WTC11 (cell line): ENCODE measurements around the gene GGT6.

ENCODE experiments used
- CBFB ChIP-seq: sonication (generic); formaldehyde crosslinking; IDR thresholded peaks from 2 replicates; pipeline ENCODE4 v1.8.1; 2022; ENCODE audit warnings: mild to moderate bottlenecking, low read depth, missing genetic modification reagents
- CREM ChIP-seq: sonication (generic); formaldehyde crosslinking; IDR thresholded peaks from 2 replicates; pipeline ENCODE4 v1.8.1; 2022; ENCODE audit warnings: mild to moderate bottlenecking, missing genetic modification reagents, moderate library complexity
- MYBL2 ChIP-seq: sonication (generic); formaldehyde crosslinking; IDR thresholded peaks from 2 replicates; pipeline ENCODE4 v1.8.1; 2023; ENCODE audit warnings: mild to moderate bottlenecking, moderate library complexity, missing genetic modification reagents
- NR1H2 ChIP-seq: sonication (generic); formaldehyde crosslinking; IDR thresholded peaks from 2 replicates; pipeline ENCODE4 v1.9.0; 2021; ENCODE audit warnings: mild to moderate bottlenecking, moderate library complexity, missing genetic modification reagents
- ZBTB21 ChIP-seq: sonication (generic); formaldehyde crosslinking; IDR thresholded peaks from 2 replicates; pipeline ENCODE4 v1.8.1; 2023; ENCODE audit warnings: mild to moderate bottlenecking, missing genetic modification reagents, borderline replicate concordance
- ZNF121 ChIP-seq: sonication (generic); formaldehyde crosslinking; IDR thresholded peaks from 2 replicates; pipeline ENCODE4 v1.8.0; 2023; ENCODE audit warnings: missing genetic modification reagents
- ZNF263 ChIP-seq: sonication (generic); formaldehyde crosslinking; IDR thresholded peaks from 2 replicates; pipeline ENCODE4 v1.8.1; 2022; ENCODE audit warnings: low read depth, mild to moderate bottlenecking, moderate library complexity, missing genetic modification reagents
- TF ChIP-seq, protein P1 (sequence below): sonication (generic); formaldehyde crosslinking; IDR thresholded peaks from 2 replicates; pipeline ENCODE4 v1.8.0; 2022; ENCODE audit warnings: missing genetic modification reagents
- TF ChIP-seq, protein P2 (sequence below): fragments of 200-600 bp; IDR thresholded peaks from 2 replicates; pipeline ENCODE4 v1.8.0; 2022; ENCODE audit warnings: antibody characterized with exemption
- TF ChIP-seq, protein P3 (sequence below): sonication (generic); formaldehyde crosslinking; IDR thresholded peaks from 2 replicates; pipeline ENCODE4 v1.8.1; 2023; ENCODE audit warnings: mild to moderate bottlenecking, missing genetic modification reagents
- TF ChIP-seq, protein P4 (sequence below): fragments of 250-450 bp; sonication (Bioruptor Pico); IDR thresholded peaks from 2 replicates; pipeline ENCODE4 v1.9.0; 2021; ENCODE audit warnings: moderate library complexity, mild to moderate bottlenecking, inconsistent platforms, borderline replicate concordance
- TF ChIP-seq, protein P5 (sequence below): fragments of 250-450 bp; sonication (Bioruptor Pico); IDR thresholded peaks from 2 replicates; pipeline ENCODE4 v1.9.0; 2021; ENCODE audit warnings: mild to moderate bottlenecking

DNA sequence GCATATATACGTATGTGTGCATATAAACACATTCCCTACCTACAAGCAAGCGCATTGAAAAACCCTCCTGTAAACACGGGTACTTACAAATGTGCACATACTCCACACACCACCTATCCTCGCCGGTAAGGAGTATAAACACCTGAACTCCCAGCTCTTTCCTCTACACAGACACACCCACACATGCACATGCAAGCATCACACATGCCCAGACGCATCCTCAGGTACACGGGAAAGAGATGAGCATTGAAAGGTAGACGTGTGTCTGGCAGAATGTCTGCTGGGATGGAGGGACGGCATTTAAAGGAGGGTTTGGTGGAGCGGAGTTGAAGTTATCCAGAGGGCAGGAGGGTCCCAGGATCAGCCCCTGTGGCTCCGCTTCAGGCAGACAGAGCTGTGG, 19.3 kb upstream of the GGT6 start:
- TF ChIP-seq, protein P1, sequence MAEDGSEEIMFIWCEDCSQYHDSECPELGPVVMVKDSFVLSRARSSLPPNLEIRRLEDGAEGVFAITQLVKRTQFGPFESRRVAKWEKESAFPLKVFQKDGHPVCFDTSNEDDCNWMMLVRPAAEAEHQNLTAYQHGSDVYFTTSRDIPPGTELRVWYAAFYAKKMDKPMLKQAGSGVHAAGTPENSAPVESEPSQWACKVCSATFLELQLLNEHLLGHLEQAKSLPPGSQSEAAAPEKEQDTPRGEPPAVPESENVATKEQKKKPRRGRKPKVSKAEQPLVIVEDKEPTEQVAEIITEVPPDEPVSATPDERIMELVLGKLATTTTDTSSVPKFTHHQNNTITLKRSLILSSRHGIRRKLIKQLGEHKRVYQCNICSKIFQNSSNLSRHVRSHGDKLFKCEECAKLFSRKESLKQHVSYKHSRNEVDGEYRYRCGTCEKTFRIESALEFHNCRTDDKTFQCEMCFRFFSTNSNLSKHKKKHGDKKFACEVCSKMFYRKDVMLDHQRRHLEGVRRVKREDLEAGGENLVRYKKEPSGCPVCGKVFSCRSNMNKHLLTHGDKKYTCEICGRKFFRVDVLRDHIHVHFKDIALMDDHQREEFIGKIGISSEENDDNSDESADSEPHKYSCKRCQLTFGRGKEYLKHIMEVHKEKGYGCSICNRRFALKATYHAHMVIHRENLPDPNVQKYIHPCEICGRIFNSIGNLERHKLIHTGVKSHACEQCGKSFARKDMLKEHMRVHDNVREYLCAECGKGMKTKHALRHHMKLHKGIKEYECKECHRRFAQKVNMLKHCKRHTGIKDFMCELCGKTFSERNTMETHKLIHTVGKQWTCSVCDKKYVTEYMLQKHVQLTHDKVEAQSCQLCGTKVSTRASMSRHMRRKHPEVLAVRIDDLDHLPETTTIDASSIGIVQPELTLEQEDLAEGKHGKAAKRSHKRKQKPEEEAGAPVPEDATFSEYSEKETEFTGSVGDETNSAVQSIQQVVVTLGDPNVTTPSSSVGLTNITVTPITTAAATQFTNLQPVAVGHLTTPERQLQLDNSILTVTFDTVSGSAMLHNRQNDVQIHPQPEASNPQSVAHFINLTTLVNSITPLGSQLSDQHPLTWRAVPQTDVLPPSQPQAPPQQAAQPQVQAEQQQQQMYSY (CRISPR knock-in tag) = no peak
- no peak for TF ChIP-seq ZBTB21 (CRISPR knock-in tag)
- TF ChIP-seq, protein P2, sequence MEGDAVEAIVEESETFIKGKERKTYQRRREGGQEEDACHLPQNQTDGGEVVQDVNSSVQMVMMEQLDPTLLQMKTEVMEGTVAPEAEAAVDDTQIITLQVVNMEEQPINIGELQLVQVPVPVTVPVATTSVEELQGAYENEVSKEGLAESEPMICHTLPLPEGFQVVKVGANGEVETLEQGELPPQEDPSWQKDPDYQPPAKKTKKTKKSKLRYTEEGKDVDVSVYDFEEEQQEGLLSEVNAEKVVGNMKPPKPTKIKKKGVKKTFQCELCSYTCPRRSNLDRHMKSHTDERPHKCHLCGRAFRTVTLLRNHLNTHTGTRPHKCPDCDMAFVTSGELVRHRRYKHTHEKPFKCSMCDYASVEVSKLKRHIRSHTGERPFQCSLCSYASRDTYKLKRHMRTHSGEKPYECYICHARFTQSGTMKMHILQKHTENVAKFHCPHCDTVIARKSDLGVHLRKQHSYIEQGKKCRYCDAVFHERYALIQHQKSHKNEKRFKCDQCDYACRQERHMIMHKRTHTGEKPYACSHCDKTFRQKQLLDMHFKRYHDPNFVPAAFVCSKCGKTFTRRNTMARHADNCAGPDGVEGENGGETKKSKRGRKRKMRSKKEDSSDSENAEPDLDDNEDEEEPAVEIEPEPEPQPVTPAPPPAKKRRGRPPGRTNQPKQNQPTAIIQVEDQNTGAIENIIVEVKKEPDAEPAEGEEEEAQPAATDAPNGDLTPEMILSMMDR = no peak
- TF ChIP-seq ZNF121 (CRISPR knock-in tag) = no peak
- no peak for TF ChIP-seq NR1H2
- TF ChIP-seq, protein P3, sequence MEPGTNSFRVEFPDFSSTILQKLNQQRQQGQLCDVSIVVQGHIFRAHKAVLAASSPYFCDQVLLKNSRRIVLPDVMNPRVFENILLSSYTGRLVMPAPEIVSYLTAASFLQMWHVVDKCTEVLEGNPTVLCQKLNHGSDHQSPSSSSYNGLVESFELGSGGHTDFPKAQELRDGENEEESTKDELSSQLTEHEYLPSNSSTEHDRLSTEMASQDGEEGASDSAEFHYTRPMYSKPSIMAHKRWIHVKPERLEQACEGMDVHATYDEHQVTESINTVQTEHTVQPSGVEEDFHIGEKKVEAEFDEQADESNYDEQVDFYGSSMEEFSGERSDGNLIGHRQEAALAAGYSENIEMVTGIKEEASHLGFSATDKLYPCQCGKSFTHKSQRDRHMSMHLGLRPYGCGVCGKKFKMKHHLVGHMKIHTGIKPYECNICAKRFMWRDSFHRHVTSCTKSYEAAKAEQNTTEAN (CRISPR knock-in tag) = no peak
- no peak for TF ChIP-seq ZNF263 (CRISPR knock-in tag)
- no peak for TF ChIP-seq CBFB (CRISPR knock-in tag)
- no peak for TF ChIP-seq CREM (CRISPR knock-in tag)
- TF ChIP-seq, protein P4, sequence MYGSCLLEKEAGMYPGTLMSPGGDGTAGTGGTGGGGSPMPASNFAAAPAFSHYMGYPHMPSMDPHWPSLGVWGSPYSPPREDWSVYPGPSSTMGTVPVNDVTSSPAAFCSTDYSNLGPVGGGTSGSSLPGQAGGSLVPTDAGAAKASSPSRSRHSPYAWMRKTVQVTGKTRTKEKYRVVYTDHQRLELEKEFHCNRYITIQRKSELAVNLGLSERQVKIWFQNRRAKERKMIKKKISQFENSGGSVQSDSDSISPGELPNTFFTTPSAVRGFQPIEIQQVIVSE = no peak
- no peak for TF ChIP-seq MYBL2 (CRISPR knock-in tag)
- TF ChIP-seq, protein P5, sequence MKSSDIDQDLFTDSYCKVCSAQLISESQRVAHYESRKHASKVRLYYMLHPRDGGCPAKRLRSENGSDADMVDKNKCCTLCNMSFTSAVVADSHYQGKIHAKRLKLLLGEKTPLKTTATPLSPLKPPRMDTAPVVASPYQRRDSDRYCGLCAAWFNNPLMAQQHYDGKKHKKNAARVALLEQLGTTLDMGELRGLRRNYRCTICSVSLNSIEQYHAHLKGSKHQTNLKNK (CRISPR knock-in tag) = no peak
